Hippocampal formation (tissue), 2 donors: ENCODE data around the gene SAA4.
"Not testable (repeated sequence)": the region's sequence is repeated elsewhere in the genome, so short reads cannot be mapped to it uniquely, and the experiment has no call there.

Source experiments
- DNase-seq, 2 donors: peaks; one replicate each; lab custom pipeline; 2025; lab: John Stamatoyannopoulos, UW

The SAA4 gene

GRCh38 chr11:18189476-18190245 lies 46.9 kb downstream of the SAA4 start:
- DNase-seq = not testable (repeated sequence)

DNA sequence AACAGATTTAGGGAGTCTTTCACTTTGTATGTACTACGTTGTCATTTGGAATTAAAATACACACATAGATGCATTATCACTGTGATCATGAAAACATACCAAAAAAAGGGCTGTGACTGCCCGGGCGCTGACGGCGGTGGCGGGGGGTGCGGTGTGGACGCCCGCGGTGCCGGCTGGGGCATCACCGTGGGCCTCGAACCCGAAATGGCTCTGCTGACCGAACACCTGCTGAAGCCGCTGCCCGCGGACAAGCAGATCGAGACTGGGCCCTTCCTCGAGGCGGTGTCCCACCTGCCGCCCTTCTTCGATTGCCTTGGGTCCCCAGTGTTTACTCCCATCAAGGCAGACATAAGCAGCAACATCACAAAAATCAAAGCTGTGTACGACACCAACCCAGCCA lies 47.8 kb downstream of the SAA4 start:
- DNase-seq = no peak
